Dedifferentiated amniotic fluid mesenchymal stem cell (primary cell): ENCODE results near the gene GJD2.

ENCODE experiments used
- DNase-seq: peaks from one replicate; pipeline ENCODE4 v3.0.0-alpha.2; 2016; ENCODE audit errors: extremely low spot score

The GJD2 gene

DNA sequence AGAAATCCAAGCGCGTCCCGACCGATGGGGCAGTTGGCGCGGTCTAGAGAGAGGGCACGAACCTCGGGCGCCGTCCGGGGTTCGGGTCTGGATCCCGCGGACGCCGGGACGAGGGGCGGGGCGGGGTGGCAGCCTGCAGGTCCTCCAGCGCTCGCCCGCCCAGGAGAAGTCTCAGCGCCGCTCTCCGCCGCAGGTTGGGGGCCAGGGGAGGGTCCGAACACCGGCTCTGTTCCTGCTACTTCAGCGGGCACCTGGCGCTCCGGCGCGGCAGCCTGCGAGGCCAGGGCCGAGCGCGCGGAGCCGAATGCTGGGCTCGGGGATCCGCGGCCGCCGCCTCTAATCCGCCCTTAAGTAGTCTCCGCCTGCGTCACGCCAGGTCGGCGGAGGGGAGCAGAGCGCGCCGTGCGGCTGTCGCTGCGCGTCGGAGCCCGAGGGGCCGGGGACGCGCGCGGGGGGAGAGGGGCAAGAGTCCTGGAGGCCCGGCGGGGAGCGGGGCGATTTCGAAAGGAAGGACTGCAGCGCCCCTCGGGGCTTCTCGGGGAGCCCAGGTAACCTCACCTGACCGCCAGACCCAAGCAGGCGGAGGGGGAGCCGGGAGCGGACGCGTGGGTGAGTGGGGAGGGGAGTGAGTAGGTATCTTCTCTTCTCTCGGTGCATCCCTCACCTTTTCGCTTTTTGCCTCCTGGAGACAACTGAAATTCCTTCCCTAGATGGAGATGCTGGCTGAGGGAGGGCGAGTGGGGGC, at the start of gene GJD2:
Gene GJD2, minus strand, starts transcription at position 325 of the 745 bp plus-strand sequence. CDS start 510 bp downstream, outside the sequence.
- no peak for DNase-seq

- DNase-seq: no peak
These were observed 49.3 kb upstream of the GJD2 start for GRCh38 chr15:34804113-34804512.

GRCh38 chr15:34802803-34803750, 48.3 kb upstream of the GJD2 start:
- no peak for DNase-seq

DNA sequence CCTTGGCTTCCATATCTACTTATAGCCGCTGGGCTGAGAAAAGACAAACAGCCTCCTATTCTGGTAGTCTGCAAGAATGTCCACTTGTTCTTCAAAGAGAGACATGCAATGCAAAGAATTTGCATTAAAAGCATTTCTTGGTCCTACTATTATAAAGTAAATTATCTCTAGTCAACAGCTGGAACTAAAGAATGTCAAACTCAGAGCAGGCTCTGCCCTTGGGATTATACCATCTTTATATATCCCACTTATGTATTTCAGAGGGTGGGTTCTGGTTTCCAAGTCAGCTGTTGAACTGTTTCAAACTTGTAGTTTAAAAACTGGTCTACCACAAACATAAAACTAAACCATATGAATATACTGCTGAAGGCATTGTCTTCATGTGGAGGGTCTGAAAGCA, 47.6 kb upstream of the GJD2 start:
- DNase-seq: no peak

- DNase-seq: no peak
These were observed 44.6 kb upstream of the GJD2 start for GRCh38 chr15:34799149-34800101.

DNA sequence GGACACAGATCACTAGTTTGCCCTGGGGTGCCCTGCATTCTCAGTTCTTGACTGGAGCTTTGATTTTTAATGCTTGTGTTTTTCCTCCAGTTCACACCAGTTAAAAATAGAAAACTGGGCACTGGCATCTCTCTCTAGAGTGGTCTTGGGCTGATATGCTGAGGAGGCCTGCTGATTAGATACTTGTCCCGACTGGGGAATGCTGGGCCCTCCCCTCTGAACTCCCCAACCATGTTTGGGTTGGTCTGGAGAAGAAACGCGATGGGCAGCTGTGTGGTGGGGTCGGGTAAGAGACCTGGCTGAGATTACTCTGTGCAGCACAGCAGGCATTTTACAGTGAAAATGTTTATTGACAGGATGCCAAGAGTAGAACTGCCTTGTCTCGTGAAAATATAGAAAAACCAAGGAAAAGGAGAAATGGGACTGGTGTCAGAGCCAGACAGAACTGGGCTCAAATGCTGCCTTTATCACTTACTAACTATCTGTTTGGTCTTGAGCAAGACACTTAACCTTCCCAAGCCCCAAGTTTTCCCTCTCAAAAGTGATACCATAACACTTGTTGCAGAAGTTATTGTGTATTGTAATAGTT, 42.1 kb upstream of the GJD2 start:
- DNase-seq: no peak

DNA sequence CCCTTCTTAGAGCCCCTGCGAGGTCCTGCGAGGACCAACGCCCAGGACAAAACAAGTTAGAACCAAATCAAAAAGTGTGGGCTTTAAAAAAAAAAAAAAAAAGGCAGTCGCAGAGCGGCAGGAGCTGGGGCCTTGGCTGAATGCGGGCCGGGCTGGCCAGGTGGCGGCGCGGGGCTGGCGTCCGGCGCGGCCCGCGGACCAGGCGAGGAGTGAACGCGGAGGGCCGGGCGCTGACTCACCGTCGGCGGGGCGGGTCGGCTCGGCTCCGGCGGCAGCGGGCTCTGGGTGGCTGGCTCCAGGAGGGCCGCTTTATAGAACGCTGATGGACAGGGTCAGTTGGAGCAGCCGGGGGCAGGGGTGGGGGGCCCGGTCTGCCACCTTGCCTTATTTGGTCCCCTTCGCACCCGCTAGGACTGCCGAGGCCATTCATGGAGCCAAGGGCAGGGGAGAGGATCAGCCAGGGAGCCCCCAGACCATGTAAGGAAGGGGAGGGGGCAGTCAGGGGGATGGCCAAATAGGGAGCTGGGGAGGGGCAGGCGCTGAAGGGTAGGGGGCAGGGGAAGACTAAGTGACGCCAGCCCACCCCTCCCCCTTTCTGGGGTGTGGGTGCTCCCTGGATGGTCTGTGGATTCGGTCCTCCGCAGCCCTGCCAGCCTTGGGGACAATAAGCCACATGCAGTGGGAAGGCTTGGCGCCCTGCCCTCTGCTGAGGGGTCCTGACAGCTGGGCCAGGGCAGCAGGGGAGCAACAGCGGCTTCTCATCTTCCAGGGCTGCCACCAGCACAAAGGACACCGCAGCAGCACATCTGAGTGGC, 40.7 kb upstream of the GJD2 start, which contains the start of gene ACTC1:
Gene ACTC1, minus strand, starts transcription at position 283 of the 815 bp plus-strand sequence. CDS start 741 bp downstream, outside the sequence.
- DNase-seq: peak; percentile 25

DNA sequence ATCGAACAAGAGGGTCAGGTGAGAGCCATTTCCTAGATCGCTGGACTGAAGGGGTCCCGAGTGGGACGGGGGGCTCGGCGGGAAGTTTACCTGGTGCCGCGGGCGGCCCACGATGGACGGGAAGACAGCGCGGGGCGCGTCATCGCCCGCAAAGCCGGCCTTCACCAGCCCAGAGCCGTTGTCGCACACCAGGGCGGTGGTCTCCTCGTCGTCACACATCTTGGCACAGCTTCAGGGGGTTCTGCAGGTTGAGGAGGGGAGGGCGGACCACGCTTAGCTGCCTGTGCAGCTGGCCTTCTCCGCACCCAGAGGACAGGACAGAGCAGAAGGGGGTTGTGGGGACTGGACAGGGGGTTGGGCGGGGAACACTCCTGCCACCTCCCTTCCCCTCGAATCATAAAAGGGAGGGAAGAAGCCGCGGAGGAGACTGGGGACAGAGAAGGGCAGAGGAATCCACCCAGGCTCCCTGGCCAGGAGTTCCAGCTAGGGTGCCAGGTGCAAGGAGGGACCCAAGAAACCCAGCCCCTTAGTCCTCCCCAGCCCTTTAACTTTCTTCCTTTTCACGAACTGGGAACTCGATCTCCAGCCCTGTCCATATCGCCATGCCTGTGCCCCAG, 39.9 kb upstream of the GJD2 start:
- DNase-seq: no peak

- no peak for DNase-seq
These were observed 39.1 kb upstream of the GJD2 start for GRCh38 chr15:34793901-34794300.

GRCh38 chr15:34793071-34793470, 38.3 kb upstream of the GJD2 start:
- no peak for DNase-seq

DNA sequence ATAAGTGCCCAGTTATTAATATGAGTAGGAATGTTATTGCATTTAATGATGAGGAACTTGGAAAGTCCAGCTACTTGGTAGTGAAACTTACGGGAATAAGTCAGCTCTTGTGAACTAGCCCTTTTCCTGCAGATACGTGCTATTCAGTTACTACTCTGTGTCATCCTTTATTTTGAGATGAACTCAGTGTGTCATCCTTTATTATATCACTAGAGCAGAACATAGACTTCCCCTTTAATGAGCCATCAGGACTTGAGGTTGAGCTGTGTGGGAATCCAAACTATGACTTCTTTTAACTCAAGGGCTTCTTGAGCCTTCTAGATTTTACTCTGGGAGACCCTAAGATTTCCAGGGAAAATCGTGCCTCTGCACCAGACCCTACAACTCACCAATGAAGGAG, 36.9 kb upstream of the GJD2 start:
- no peak for DNase-seq

DNA sequence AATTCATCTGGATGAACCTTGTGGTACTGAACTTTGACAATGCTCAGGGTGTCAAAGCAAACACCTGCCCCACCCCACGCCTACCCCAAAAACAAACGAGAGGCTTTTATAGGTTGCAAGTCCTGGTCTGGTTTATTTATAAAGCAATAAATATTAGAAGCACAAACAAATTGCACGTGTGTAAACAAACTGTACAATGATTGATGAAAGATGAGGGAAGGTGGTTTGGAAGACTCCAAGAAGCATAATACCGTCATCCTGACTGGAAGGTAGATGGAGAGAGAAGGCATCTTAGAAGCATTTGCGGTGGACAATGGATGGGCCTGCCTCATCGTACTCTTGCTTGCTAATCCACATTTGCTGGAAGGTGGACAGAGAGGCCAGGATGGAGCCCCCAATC, 35.3 kb upstream of the GJD2 start:
- no peak for DNase-seq

GRCh38 chr15:34789326-34789725, 34.5 kb upstream of the GJD2 start:
- DNase-seq: no peak

DNA sequence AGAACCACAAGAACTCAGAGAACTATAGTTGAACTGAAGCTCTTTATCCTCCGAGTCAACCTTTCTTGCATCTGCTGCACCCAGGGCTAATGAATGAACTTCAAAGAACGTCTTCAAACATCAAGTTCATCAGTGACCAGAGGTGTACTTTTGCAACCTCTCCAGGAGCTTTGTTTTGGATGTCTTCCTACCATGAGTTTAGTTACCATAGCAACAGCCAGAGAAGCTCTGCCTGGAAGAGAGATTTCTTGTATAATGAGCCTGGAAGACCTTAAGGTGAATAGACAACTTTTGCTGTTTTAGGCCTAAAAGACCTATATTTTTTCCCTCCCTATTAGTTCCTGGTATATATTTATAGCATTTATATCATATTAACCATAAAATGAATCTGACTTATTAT, 31.4 kb upstream of the GJD2 start:
- DNase-seq: no peak

DNA sequence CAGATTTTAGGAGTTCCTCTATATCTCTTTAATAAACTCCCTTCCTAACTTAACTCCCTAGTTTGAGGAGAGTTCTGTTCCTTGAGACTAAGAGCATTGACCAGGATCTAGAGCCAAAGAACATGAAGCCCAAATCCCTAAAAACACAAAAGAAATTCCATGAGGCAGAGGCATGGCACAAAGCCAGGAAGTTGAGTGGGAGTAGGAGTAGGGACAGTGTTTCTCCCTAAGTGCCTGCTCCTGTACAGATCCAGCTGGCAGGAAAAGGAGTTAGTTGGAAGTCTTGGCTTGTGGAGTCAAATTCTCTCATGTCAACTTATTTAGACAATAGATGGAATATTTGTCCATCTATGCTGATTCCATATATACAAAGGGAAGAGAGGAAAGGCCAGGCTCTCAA, 29.2 kb upstream of the GJD2 start:
- no peak for DNase-seq

GRCh38 chr15:34783431-34783830, 28.6 kb upstream of the GJD2 start:
- no peak for DNase-seq

- DNase-seq: no peak
These were observed 28.1 kb upstream of the GJD2 start for GRCh38 chr15:34782901-34783300.

- no peak for DNase-seq
These were observed 25.9 kb upstream of the GJD2 start for GRCh38 chr15:34780725-34781124.

DNA sequence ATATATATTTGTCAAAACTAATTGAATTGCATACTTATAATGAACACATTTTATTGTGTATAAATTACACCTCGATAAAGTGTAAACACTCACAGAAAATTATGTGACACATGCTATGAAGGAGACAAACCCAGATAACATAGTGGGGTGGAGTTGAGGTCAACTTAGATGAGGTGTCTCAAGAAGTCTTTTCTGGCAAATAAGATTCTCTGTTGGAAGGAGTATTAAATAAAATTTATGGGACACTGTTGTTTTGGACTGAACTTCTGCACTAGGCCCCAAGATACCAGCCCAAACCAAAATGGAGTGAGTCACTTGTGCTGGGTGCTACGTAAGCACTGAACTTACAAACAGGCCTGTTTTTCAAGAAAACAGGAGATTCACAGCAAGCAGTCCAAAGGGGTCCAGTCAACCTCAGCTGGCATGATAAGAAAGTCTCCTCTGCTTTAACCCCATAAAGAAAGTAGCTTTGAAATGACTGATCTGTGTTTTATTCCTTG, 21.9 kb upstream of the GJD2 start:
- DNase-seq: no peak

DNA sequence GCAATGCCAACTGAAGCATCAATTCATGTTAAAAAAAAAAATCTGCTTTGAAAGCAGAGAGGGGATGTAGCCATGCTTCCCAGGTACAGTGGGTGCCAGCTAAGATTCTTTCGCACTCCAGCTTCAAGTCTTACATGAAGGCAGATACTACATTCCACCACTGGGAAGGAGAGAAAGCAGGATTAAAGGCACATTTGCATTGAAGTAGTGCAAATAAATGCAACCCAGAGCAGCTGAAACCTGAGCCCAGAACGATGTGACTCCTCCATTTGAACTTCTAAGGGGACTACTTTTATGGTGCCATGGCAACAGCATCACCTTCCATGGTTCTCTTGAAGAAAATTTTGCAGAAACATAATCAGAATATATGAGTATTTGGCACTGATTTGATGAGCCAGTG, 19.1 kb upstream of the GJD2 start:
- DNase-seq: no peak
